Stimulated activated CD4-positive, alpha-beta T cell treated with anti-CD3 and anti-CD28 coated beads, Interleukin-12 subunit alpha, Interleukin-12 subunit beta, amount 100 ng/mL, for 48 hours (primary cell): ENCODE results near the gene CHST15.
"Not testable (repeated sequence)": the region's sequence is repeated elsewhere in the genome, so short reads cannot be mapped to it uniquely, and the experiment has no call there.

Experiments used
- DNase-seq, 3 donors: peaks; one replicate each; pipeline ENCODE4 v3.0.0-alpha.2; 2020; ENCODE audit warnings: low read depth in 2 of 3, low spot score in 1 of 3

Gene CHST15

GRCh38 chr10:124047427-124048152, 45.8 kb downstream of the CHST15 start:
- DNase-seq = no peak

- no peak for DNase-seq
Observed at GRCh38 chr10:124045801-124046355, 47.5 kb downstream of the CHST15 start.

GRCh38 chr10:124045276-124045675, 48.1 kb downstream of the CHST15 start:
- DNase-seq = no peak

DNA sequence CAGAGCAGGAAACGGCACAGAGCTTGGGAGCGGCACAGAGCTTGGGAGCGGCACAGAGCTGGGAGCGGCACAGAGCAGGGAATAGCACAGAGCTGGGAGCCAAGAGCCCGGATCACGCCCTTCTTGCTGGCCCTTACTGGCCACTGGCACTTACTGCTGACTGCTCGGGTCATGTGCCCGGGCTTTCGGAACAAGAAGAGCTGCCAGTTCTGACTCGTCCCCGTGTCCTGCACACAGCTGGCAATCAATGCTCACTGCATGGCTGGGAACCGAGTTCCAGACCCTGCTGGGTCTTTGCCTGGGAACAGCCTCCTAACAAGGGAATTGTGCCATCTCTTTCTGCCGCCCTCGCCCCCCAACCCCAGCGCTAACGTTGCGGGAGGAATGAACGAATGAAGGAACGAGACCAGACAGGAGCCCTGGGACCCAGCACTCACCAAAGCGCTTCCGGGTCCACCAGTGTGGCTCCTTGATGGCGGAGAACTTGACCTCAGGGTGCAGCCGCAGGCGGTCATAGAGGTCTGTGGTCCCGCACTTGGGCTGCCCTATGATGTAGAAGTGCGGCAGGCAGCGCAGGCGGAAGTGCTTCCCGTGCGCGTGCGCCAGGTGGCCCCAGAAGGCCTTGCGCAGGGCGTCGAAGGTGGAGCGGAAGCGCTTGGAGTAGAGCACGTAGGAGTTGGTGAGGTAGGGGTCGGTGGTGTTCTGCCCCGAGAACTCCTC, 49.1 kb downstream of the CHST15 start:
- no peak for DNase-seq

- no peak for DNase-seq
Observed at GRCh38 chr10:124043310-124044142, 49.9 kb downstream of the CHST15 start.

DNA sequence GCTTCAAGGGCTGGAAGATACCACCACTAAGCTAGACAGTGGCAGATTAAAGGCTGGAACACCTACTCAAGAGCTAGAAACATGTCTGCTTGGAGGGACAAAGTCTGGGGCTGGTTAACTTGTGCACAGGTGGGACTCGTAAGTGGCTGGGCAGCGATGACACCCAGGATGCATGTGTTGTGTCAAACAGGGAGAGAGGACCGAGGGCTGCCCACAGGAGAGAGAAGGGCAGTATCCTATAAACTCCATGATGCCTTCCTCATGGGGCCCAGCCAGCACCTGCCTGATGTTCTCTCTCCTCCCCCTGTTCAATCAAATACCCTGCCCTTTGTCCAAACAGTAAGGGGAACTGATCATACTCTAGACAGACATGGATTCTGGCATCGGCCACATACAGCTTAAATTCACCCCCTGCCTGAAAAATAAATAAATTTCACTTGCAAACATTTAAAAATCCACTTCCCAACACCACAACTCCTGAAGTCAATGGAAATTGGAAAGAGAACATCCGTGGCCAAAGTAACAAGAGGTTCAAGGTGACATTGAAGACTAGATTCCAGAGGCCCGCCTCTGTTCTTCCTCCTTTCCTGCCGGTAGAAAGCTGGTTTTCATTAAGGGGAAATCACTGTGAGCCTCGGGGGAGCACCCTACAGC, 50.6 kb downstream of the CHST15 start:
- DNase-seq = no peak

DNA sequence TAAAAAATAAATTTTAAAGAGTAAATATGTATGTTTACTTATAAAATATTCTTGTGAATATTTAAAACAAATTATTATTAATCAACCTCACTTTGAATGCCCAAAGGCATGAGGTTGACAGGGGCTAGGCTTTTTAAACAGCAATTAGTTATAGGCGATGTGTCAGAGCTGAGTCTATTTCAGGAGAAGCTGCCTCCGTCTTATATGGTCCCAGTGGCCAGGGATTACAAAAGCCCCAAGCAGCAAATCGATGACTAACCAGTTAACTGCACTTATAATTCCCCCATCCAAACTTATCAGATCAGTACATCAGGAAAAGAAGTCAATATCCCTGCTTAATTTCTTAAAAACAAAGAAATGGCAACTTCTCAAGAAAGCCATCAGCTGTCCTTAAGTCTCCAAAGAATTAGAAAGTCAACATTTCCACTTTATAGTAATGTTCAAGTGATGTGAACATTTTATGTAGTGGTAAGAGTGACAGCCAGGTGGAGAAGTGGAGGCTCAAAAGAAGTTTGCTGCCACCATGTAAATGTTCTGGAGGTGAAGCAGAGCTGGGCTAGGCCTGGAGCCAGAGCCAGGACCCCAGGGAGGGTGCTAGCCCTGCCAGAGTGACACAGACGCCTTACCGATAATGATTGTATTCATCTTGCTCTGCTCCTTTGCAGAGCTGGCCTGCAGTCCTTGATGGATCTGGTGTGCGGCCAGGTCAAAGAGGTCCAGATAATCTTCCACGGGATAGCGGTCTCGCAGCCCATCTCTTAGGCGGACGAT, 51.5 kb downstream of the CHST15 start:
- DNase-seq = no peak

GRCh38 chr10:124040451-124041188, 52.8 kb downstream of the CHST15 start:
- no peak for DNase-seq

DNA sequence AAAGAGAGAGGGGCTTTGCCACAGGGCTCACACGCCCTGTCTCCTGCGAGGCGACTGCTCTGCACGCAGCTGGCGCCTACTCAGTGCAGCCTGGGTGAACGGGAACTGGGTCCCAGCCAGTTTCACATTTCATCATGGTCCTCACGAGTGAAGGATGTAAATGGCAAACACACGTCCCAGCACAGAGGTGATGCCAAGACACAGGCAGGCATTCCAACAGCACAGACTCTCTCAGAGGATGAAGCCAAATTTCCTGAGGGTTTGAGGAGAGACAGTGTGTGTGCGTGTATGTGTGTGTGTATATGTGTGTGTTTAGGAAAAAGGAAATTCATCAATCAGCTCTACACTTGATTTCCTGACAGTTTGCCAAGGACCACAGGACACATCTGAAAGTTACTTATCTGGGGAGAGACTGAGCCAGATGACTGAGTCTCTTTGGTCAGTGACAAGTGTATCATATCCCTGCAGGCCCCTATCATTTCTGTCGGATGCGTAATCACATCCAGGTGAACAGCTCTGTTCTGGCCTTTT, 53.9 kb downstream of the CHST15 start:
- no peak for DNase-seq

DNA sequence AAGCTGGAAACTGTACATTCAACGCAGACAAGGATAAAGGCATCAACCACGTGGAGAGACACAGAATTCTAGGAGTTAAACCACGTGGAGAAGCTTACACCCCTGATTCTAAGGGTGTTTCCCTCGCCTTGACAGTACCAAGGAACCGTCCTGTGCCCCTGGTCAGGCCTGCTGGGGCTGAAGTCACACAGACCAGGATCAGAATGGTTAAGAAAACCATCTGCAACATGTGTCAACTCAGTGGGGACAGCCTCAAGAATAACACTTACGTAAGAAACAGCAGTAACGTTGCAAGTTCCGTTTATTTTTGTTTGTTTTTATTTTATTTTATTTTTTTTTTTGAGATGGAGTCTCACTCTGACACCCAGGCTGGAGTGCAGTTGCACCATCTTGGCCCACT, 55.6 kb downstream of the CHST15 start:
- DNase-seq = no peak

DNA sequence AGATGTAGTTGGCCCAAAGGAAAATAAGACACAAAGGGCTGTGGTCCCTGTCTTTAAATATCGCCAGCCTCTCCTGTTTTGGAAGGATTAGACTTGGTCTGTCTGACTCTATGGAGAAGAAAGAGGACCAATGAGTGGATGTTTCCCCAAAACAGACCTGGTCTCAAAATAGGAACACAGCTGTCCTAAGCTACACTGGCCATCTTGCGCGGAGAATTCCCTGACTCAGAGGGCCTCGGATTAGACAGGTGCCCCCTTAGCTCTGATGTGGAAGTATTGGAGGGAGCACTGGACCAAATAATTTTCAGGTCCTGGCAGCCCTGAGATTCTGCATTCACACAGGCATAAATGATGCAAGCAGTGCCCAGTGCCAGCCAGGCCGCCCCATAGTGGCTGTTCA, 56.1 kb downstream of the CHST15 start:
- DNase-seq = no peak

DNA sequence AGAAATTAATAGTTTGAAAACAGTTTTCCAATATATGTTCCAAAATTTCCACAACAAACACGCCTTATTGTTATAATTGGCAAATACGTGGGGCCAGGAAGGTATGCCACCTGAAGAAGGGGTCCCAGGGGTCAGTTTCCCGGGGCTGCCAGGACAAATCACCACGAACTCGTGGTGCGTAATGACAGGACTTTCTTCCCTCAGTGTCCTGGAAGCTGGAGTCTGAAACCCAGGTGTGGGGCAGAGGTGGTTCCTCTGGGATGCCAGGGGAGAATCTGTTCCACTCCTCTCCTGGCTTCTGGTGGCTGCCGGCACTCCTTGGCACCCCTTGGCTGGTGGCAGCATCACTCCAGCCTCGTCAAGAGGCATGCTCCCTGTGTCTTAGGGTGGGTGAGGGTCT, 56.7 kb downstream of the CHST15 start:
- DNase-seq = no peak

DNA sequence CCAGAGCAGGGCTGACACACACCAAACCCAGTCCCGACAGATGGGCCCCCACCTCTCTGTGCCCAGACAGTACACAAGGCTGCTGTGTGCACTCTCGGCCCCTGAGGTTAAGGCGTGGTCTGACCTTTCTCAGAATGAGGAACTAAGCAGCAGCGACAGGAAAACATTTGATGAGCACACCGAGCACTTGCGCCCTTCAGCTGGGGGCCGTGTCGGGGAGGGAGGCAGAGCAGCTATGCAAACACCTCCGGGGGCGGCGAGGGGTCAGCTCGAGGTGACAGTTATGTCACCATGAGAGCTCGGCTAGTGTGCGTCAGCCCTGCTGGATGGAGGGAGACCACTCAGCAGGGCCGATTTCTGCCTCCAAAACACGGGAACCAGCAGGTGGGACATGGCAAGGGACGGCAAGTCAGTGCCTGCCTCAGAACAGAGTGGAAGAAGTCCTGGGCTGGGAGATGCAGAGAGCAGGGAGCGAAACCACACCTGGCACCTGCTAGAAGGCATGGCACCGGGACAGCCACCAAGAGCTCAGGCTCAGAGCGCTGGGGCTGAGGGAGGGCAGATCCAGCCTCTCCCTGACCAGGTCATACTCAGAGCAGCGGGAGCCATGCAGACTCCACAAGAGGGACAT, 57.4 kb downstream of the CHST15 start:
- DNase-seq = peak in 2 of 3 donors; percentile 5 to 8

GRCh38 chr10:124035306-124035927, 58.0 kb downstream of the CHST15 start:
- DNase-seq = no peak

GRCh38 chr10:124034576-124035305, 58.7 kb downstream of the CHST15 start:
- not testable (repeated sequence) for DNase-seq

GRCh38 chr10:124033887-124034218, 59.5 kb downstream of the CHST15 start:
- DNase-seq = no peak

DNA sequence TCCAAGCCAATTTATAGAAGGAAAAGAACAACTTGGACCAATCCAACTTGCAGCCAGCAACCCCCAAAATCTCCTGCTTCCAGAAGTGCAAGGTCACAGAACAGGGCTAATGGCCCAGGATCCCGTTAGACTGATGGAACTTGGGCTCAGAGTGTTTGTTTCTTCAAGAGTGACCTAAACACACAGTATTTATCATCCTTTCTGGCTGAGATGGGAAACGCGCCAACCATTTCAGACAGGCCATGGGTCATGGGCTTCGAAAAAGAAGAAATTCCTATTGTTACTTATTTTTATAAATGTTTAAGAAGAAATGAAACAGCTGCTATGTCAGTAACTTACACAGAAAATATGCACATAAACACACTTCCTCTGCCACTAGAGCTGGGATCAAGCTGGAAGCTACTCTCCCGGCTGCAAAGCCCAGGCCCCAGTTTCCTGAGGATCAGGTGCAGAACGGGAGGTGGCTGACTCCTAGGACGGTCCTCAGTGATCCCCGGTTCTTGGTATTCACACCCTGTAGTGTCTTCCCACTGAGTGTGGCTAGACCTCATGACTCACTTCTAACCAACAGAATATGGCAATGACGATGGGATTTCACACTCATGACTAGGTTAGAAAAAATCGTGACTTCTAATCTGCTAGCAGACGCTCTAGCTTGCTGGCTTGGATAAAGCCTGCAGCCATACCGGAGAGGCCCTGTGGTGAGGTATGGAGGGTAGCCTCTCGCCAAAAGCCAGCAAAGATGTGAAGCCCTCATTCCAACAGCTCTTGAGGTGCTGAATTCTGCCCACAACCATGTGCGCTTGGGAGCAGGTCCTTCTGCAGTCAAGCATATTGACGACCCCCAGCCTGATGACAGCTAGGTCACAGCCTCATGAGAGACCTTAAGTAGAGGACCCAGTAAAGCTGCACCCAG, 60.2 kb downstream of the CHST15 start:
- no peak for DNase-seq
